ENCODE measurements around the gene USP17L11.
"Not testable (repeated sequence)": the region's sequence is repeated elsewhere in the genome, so short reads cannot be mapped to it uniquely, and the experiment has no call there.

The USP17L11 gene

DNA sequence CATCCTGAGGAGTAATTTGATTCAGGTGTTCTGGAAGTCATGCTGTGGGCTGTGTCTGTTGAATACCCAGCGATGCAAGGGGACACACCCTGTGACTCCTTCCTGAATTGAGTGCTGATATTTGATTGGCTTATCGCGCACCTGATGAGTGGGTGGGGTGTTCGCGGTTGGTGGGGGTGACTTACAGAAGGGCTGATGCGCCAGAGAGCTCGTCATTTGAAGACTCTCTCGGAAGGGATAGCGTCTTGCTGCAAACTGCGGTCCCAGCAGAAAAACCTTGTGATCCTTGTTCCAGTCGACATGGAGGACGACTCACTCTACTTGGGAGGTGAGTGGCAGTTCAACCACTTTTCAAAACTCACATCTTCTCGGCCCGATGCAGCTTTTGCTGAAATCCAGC, at the start of gene USP17L11:
Gene USP17L11 (plus strand): TSS at position 301 of the 400 bp plus-strand sequence. CDS start 0 bp downstream, at position 301.
- DNase-seq; H3K4me1 Mint-ChIP-seq; H3K9me3 Mint-ChIP-seq; H3K27me3 Mint-ChIP-seq; H3K4me3 Mint-ChIP-seq; H3K36me3 Mint-ChIP-seq; H3K27ac Mint-ChIP-seq; ATAC-seq (replicated peaks): not testable (repeated sequence)

GRCh38 chr4:9165990-9166389, 49.2 kb upstream of the USP17L11 start:
- not testable (repeated sequence) for ATAC-seq (replicated peaks); DNase-seq; H3K4me3 Mint-ChIP-seq

DNA sequence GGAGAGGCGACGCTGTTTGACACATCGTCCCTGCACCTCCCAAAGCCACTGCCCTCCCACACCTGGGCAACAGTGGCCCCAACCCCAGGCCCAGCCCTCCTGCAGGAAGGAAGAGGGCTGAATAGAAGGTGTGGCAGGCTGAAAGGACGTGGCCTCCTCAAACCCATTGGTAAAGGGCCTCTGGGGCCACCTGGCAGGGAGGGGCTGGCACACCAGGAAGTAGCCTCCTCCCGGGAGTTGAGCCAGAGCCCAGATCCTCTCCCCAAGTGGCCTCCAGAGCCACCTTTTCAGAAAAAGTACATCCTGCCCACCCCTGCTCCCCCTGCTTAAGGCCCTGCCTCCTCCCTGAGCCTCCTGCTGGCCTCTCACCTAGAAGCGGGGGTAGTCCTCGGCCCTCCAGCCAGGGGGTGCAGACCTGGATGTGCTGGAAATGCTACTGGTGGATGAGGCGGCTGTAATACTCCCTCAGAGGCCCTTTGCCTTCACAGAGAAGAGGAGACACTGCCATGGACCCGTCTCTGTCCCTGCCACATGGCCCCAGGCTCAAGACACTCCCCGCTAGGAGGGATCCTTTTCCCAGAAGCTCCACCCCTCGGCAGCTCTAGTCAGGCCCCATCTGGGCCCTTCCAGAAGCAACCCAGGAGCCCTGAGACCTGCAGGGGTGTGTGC, 45.3 kb upstream of the USP17L11 start, which contains the start of gene FAM90A26:
Gene FAM90A26 (plus strand): TSS at position 619 of the 669 bp plus-strand sequence. CDS start 2,764 bp downstream, outside the sequence.
- not testable (repeated sequence) for H3K4me1 Mint-ChIP-seq; H3K36me3 Mint-ChIP-seq; H3K27ac Mint-ChIP-seq; H3K4me3 Mint-ChIP-seq; DNase-seq; ATAC-seq (replicated peaks); H3K27me3 Mint-ChIP-seq; H3K9me3 Mint-ChIP-seq

More at GRCh38 chr4:9165990-9166389, 49.2 kb upstream of the USP17L11 start:
- not testable (repeated sequence) for H3K36me3 Mint-ChIP-seq, H3K4me1 Mint-ChIP-seq, H3K27me3 Mint-ChIP-seq, H3K9me3 Mint-ChIP-seq, H3K27ac Mint-ChIP-seq

- not testable (repeated sequence) for H3K27me3 Mint-ChIP-seq; H3K36me3 Mint-ChIP-seq; H3K27ac Mint-ChIP-seq; H3K4me1 Mint-ChIP-seq; DNase-seq; H3K9me3 Mint-ChIP-seq; ATAC-seq (replicated peaks); H3K4me3 Mint-ChIP-seq
Observed at GRCh38 chr4:9210357-9210756, 4.8 kb upstream of the USP17L11 start, which contains the start of gene USP17L10. Gene USP17L10, plus strand, starts transcription at chr4:9210657. Its CDS starts 0 bp downstream, at chr4:9210657.

DNA sequence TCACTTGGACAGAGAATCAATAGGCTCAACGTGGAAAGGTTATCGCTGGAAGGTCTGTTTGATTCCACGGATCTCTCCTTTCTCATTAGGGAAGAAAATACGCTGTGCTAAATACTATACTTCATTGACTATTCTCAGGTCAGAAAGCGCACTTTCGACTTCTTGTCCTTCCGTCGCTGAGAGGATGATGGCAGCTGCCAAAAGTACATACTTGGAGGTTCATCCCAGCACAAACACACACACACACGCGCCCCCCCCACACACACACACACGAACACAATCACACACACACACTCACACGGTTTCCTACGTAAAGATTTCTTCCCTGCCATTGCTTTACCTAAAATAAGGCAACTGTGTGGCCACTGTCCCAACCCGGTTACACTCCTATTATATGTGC, 504 bp upstream of the USP17L11 start:
- not testable (repeated sequence) for H3K4me3 Mint-ChIP-seq; H3K27me3 Mint-ChIP-seq; ATAC-seq (replicated peaks); H3K4me1 Mint-ChIP-seq; H3K9me3 Mint-ChIP-seq; DNase-seq; H3K36me3 Mint-ChIP-seq; H3K27ac Mint-ChIP-seq

DNA sequence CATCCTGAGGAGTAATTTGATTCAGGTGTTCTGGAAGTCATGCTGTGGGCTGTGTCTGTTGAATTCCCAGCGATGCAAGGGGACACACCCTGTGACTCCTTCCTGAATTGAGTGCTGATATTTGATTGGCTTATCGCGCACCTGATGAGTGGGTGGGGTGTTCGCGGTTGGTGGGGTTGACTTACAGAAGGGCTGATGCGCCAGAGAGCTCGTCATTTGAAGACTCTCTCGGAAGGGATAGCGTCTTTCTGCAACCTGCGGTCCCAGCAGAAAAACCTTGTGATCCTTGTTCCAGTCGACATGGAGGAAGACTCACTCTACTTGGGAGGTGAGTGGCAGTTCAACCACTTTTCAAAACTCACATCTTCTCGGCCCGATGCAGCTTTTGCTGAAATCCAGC, 4.6 kb downstream of the USP17L11 start, which contains the start of gene USP17L12:
Gene USP17L12 (plus strand): TSS at position 301 of the 400 bp plus-strand sequence. CDS start 0 bp downstream, at position 301.
- H3K36me3 Mint-ChIP-seq; H3K9me3 Mint-ChIP-seq; ATAC-seq (replicated peaks); H3K4me3 Mint-ChIP-seq; H3K27me3 Mint-ChIP-seq; DNase-seq; H3K4me1 Mint-ChIP-seq; H3K27ac Mint-ChIP-seq: not testable (repeated sequence)

GRCh38 chr4:9224596-9224995, 9.4 kb downstream of the USP17L11 start, which contains the start of gene USP17L13:
Gene USP17L13, plus strand, starts transcription at chr4:9224896. Its CDS starts 0 bp downstream, at chr4:9224896.
- not testable (repeated sequence) for H3K27ac Mint-ChIP-seq; H3K4me3 Mint-ChIP-seq; H3K4me1 Mint-ChIP-seq; ATAC-seq (replicated peaks); DNase-seq; H3K27me3 Mint-ChIP-seq; H3K36me3 Mint-ChIP-seq; H3K9me3 Mint-ChIP-seq

DNA sequence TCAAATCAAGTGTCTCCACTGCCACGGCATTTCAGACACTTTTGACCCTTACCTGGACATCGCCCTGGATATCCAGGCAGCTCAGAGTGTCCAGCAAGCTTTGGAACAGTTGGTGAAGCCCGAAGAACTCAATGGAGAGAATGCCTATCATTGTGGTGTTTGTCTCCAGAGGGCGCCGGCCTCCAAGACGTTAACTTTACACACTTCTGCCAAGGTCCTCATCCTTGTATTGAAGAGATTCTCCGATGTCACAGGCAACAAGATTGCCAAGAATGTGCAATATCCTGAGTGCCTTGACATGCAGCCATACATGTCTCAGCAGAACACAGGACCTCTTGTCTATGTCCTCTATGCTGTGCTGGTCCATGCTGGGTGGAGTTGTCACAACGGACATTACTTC, 15.0 kb downstream of the USP17L11 start:
- H3K36me3 Mint-ChIP-seq; DNase-seq; H3K4me1 Mint-ChIP-seq; ATAC-seq (replicated peaks); H3K4me3 Mint-ChIP-seq; H3K27me3 Mint-ChIP-seq; H3K9me3 Mint-ChIP-seq; H3K27ac Mint-ChIP-seq: not testable (repeated sequence)

DNA sequence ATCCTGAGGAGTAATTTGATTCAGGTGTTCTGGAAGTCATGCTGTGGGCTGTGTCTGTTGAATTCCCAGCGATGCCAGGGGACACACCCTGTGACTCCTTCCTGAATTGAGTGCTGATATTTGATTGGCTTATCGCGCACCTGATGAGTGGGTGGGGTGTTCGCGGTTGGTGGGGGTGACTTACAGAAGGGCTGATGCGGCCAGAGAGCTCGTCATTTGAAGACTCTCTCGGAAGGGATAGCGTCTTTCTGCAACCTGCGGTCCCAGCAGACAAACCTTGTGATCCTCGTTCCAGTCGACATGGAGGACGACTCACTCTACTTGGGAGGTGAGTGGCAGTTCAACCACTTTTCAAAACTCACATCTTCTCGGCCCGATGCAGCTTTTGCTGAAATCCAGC, 18.9 kb downstream of the USP17L11 start, which contains the start of gene USP17L15:
Gene USP17L15 (plus strand): TSS at position 301 of the 400 bp plus-strand sequence. CDS start 0 bp downstream, at position 301.
- DNase-seq; H3K36me3 Mint-ChIP-seq; H3K27me3 Mint-ChIP-seq; ATAC-seq (replicated peaks); H3K9me3 Mint-ChIP-seq; H3K4me3 Mint-ChIP-seq; H3K27ac Mint-ChIP-seq; H3K4me1 Mint-ChIP-seq: not testable (repeated sequence)

DNA sequence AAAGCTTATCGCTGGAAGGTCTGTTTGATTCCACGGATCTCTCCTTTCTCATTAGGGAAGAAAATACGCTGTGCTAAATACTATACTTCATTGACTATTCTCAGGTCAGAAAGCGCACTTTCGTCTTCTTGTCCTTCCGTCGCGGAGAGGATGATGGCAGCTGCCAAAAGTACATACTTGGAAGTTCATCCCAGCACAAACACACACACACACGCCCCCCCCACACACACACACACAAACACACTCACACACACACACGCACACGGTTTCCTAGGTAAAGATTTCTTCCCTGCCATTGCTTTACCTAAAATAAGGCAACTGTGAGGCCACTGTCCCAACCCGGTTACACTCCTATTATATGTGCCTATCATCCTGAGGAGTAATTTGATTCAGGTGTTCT, 23.3 kb downstream of the USP17L11 start:
- not testable (repeated sequence) for DNase-seq; H3K9me3 Mint-ChIP-seq; H3K4me3 Mint-ChIP-seq; H3K36me3 Mint-ChIP-seq; H3K4me1 Mint-ChIP-seq; H3K27me3 Mint-ChIP-seq; ATAC-seq (replicated peaks); H3K27ac Mint-ChIP-seq

GRCh38 chr4:9243579-9243978, 28.4 kb downstream of the USP17L11 start, which contains the start of gene USP17L17:
Gene USP17L17, plus strand, starts transcription at chr4:9243879. Its CDS starts 0 bp downstream, at chr4:9243879.
- DNase-seq; ATAC-seq (replicated peaks); H3K4me3 Mint-ChIP-seq; H3K27me3 Mint-ChIP-seq; H3K36me3 Mint-ChIP-seq; H3K9me3 Mint-ChIP-seq; H3K4me1 Mint-ChIP-seq; H3K27ac Mint-ChIP-seq: not testable (repeated sequence)

DNA sequence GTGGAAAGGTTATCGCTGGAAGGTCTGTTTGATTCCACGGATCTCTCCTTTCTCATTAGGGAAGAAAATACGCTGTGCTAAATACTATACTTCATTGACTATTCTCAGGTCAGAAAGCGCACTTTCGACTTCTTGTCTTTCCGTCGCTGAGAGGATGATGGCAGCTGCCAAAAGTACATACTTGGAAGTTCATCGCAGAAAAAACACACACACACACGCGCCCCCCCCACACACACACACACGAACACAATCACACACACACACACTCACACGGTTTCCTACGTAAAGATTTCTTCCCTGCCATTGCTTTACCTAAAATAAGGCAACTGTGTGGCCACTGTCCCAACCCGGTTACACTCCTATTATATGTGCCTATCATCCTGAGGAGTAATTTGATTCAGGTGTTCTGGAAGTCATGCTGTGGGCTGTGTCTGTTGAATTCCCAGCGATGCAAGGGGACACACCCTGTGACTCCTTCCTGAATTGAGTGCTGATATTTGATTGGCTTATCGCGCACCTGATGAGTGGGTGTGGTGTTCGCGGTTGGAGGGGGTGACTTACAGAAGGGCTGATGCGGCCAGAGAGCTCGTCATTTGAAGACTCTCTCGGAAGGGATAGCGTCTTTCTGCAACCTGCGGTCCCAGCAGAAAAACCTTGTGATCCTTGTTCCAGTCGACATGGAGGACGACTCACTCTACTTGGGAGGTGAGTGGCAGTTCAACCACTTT, 32.9 kb downstream of the USP17L11 start, which contains the start of gene USP17L18:
Gene USP17L18 (plus strand): TSS at position 678 of the 728 bp plus-strand sequence. CDS start 0 bp downstream, at position 678.
- DNase-seq; H3K9me3 Mint-ChIP-seq; ATAC-seq (replicated peaks); H3K27ac Mint-ChIP-seq; H3K27me3 Mint-ChIP-seq; H3K4me3 Mint-ChIP-seq; H3K4me1 Mint-ChIP-seq; H3K36me3 Mint-ChIP-seq: not testable (repeated sequence)

DNA sequence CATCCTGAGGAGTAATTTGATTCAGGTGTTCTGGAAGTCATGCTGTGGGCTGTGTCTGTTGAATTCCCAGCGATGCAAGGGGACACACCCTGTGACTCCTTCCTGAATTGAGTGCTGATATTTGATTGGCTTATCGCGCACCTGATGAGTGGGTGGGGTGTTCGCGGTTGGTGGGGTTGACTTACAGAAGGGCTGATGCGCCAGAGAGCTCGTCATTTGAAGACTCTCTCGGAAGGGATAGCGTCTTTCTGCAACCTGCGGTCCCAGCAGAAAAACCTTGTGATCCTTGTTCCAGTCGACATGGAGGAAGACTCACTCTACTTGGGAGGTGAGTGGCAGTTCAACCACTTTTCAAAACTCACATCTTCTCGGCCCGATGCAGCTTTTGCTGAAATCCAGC, 37.9 kb downstream of the USP17L11 start, which contains the start of gene USP17L19:
Gene USP17L19 (plus strand): TSS at position 301 of the 400 bp plus-strand sequence. CDS start 0 bp downstream, at position 301.
- not testable (repeated sequence) for H3K9me3 Mint-ChIP-seq; H3K4me1 Mint-ChIP-seq; DNase-seq; ATAC-seq (replicated peaks); H3K36me3 Mint-ChIP-seq; H3K27ac Mint-ChIP-seq; H3K27me3 Mint-ChIP-seq; H3K4me3 Mint-ChIP-seq

DNA sequence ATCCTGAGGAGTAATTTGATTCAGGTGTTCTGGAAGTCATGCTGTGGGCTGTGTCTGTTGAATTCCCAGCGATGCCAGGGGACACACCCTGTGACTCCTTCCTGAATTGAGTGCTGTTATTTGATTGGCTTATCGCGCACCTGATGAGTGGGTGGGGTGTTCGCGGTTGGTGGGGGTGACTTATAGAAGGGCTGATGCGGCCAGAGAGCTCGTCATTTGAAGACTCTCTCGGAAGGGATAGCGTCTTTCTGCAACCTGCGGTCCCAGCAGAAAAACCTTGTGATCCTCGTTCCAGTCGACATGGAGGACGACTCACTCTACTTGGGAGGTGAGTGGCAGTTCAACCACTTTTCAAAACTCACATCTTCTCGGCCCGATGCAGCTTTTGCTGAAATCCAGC, 42.6 kb downstream of the USP17L11 start, which contains the start of gene USP17L20:
Gene USP17L20 (plus strand): TSS at position 301 of the 400 bp plus-strand sequence. CDS start 0 bp downstream, at position 301.
- not testable (repeated sequence) for ATAC-seq (replicated peaks)

More for the DNA sequence above, 42.6 kb downstream of the USP17L11 start, which contains the start of gene USP17L20:
- DNase-seq, H3K9me3 Mint-ChIP-seq, H3K27me3 Mint-ChIP-seq, H3K36me3 Mint-ChIP-seq, H3K27ac Mint-ChIP-seq, H3K4me3 Mint-ChIP-seq, H3K4me1 Mint-ChIP-seq: not testable (repeated sequence)
